GM12892 (cell line): ENCODE data around the gene NKAIN1.

Experiments
- POLR2A ChIP-seq: IDR thresholded peaks from 2 replicates; pipeline ENCODE4 v1.6.1; 2011; ENCODE audit warnings: low read depth, low read length, control low read depth
- TAF1 ChIP-seq: IDR thresholded peaks from 2 replicates; pipeline ENCODE4 v1.6.1; 2011; ENCODE audit warnings: low read depth, mild to moderate bottlenecking, control low read depth, low read length, borderline replicate concordance

GRCh38 chr1:31203215-31203614, 36.5 kb downstream of the NKAIN1 start:
- no peak for TF ChIP-seq TAF1
- TF ChIP-seq POLR2A = no peak
